Erythroblast (primary cell): ENCODE data around the gene PRM2.
A peak's percentile ranks its signal among the peaks of the same experiment; 100 is the strongest.

ENCODE experiments used
- DNase-seq, 2 experiments: peaks; one replicate each; lab custom pipeline; 2025; lab: John Stamatoyannopoulos, UW
- GATA1 ChIP-seq: IDR thresholded peaks from 2 replicates; pipeline ENCODE4 v1.6.1; 2011; ENCODE audit warnings: low read depth, mild to moderate bottlenecking, control low read depth, low read length, moderate library complexity
- POLR2A ChIP-seq: IDR thresholded peaks from 2 replicates; pipeline ENCODE4 v1.6.1; 2011; ENCODE audit warnings: mild to moderate bottlenecking, low read length

Gene PRM2

GRCh38 chr16:11254913-11255736 lies 21.2 kb downstream of the PRM2 start:
- DNase-seq, result peak; percentile 80 to 81
- no peak for TF ChIP-seq POLR2A
- TF ChIP-seq GATA1, result no peak

- DNase-seq, result peak in 1 of 2 experiments; percentile 30
- TF ChIP-seq GATA1, result no peak
- peak; percentile 20 for TF ChIP-seq POLR2A
These were observed 22.0 kb downstream of the PRM2 start for GRCh38 chr16:11253995-11254912.

GRCh38 chr16:11253009-11253994 lies 23.0 kb downstream of the PRM2 start:
- TF ChIP-seq GATA1 (no peak), POLR2A (peak; percentile 55)
- peak in 1 of 2 experiments; percentile 29 for DNase-seq

GRCh38 chr16:11252482-11252931 lies 23.8 kb downstream of the PRM2 start:
- TF ChIP-seq GATA1 (no peak), POLR2A (peak; percentile 39)
- no peak for DNase-seq

GRCh38 chr16:11251525-11252481 lies 24.5 kb downstream of the PRM2 start:
- peak in 1 of 2 experiments; percentile 28 for DNase-seq
- peak; percentile 60 for TF ChIP-seq POLR2A
- TF ChIP-seq GATA1, result no peak

- no peak for DNase-seq
- no peak for TF ChIP-seq GATA1
- TF ChIP-seq POLR2A, result no peak
These were observed 25.3 kb downstream of the PRM2 start for GRCh38 chr16:11250786-11251524.

- DNase-seq, result peak in 1 of 2 experiments; percentile 16
- peak; percentile 53 for TF ChIP-seq POLR2A
- no peak for TF ChIP-seq GATA1
These were observed 26.0 kb downstream of the PRM2 start for GRCh38 chr16:11250091-11250785.

- DNase-seq, result no peak
- TF ChIP-seq GATA1, result no peak
- no peak for TF ChIP-seq POLR2A
These were observed 26.8 kb downstream of the PRM2 start for GRCh38 chr16:11249233-11250061.

GRCh38 chr16:11248133-11248532 lies 28.1 kb downstream of the PRM2 start:
- DNase-seq, result no peak

GRCh38 chr16:11245988-11246387 lies 30.3 kb downstream of the PRM2 start:
- DNase-seq, result no peak
- TF ChIP-seq GATA1 (no peak), POLR2A (no peak)

More at GRCh38 chr16:11248133-11248532, 28.1 kb downstream of the PRM2 start:
- TF ChIP-seq GATA1 (no peak), POLR2A (no peak)
